Measurements from ENCODE around the gene HMX1. TPM values are rescaled to one million over a fixed set of nuclear protein-coding genes. Genes with fewer than 3 reads are reported as not detected.

Gene HMX1
- total RNA-seq, 2 donors from 2014 or later, result not detected

- intact Hi-C loops (cut with DNase I), result no loop called here
- H3K36me3 ChIP-seq, result no peaks in the 10 kb centered on the region
- H3K4me1 ChIP-seq, result no peaks in the 10 kb centered on the region
- DNase-seq, result no peak
- H3K27me3 ChIP-seq, result no peaks in the 10 kb centered on the region
- H3K9me3 ChIP-seq, result no peaks in the 10 kb centered on the region
- H3K27ac ChIP-seq, result no peak overlapping the region
- TF ChIP-seq, protein P1, sequence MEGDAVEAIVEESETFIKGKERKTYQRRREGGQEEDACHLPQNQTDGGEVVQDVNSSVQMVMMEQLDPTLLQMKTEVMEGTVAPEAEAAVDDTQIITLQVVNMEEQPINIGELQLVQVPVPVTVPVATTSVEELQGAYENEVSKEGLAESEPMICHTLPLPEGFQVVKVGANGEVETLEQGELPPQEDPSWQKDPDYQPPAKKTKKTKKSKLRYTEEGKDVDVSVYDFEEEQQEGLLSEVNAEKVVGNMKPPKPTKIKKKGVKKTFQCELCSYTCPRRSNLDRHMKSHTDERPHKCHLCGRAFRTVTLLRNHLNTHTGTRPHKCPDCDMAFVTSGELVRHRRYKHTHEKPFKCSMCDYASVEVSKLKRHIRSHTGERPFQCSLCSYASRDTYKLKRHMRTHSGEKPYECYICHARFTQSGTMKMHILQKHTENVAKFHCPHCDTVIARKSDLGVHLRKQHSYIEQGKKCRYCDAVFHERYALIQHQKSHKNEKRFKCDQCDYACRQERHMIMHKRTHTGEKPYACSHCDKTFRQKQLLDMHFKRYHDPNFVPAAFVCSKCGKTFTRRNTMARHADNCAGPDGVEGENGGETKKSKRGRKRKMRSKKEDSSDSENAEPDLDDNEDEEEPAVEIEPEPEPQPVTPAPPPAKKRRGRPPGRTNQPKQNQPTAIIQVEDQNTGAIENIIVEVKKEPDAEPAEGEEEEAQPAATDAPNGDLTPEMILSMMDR (IDR thresholded peaks at IDR 0.05), result no peak
- H3K9ac ChIP-seq (ENCODE audit: low read depth in 2 of 2, low read length in 2 of 2), result no peak overlapping the region
- H3K4me3 ChIP-seq, result no peak overlapping the region
Measured at GRCh38 chr4:8909548-8909947, 37.9 kb upstream of the HMX1 start.

DNA sequence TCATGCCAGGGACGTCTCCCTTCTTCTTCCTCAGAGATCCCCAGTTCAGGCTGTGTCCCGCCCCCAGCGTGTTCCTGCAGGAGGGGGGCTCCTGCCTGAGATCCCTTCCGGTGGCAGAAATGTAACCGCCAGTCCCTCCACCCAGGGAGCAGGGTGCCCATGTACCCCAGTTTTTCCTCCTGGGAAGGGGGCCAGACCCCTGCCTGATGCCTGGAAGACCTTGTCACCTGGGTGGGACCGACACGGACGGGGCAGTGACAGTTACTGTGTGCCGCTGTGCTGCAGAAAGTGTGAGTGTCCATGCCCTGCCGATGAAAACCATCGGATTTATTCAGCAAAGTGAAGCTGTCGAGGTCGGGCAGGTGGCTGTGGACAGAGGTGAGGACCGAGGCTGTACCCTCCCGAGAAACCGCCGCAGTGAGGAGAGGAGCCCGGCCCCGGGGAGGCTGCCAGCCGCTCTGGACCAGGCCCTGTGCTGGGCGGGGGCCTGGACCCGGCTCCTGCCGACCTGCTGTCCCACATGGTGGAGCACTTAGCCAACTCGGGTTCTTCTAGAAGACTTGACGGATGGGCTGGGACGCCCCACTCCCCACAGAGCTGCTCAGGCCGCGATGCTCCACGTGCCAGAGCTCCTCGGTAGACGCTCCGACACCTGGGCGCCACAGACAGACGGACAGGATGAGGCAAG, 36.7 kb upstream of the HMX1 start:
- intact Hi-C loops (cut with DNase I), result no loop called here
- H3K4me1 ChIP-seq, result no peaks in the 10 kb centered on the region
- no peaks in the 10 kb centered on the region for H3K9me3 ChIP-seq
- no peak overlapping the region for H3K4me3 ChIP-seq
- no peaks in the 10 kb centered on the region for H3K36me3 ChIP-seq
- TF ChIP-seq, protein P1 (IDR thresholded peaks at IDR 0.05), result no peak
- no peaks in the 10 kb centered on the region for H3K27me3 ChIP-seq
- no peak for DNase-seq
- no peak overlapping the region for H3K9ac ChIP-seq (ENCODE audit: low read depth in 2 of 2, low read length in 2 of 2)
- no peak overlapping the region for H3K27ac ChIP-seq

DNA sequence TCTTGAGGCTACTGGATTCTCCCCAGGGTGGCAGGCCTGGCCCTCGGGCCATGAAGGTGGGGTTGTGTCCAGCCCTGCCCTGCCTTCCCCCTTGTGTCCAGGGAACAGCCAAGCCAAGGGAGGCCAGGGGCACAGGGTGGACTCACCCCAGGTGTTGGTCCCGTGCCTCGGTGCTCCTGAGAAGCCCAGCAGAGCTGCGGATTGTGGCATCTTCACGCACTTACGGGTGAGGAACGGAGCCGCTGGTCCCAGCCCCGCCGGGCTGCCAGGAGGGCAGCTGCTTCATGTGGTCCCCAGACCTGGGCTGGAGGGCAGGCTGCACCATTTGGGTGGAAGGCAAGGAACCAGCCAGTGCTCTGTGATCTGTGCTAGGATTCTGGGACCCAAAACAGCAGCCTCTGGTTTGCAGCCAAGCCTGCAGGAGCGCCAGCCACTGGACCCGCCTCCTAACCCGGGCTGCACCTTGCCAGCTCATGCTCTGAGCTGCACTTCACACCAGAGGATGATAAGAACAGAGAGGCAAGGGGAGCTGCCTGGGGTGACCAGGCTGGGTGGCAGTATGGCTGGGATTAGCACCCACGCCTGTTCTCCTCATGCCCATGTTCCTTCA, 36.1 kb upstream of the HMX1 start:
- no peak for DNase-seq
- Histone ChIP-seq H3K4me1 (no peaks in the 10 kb centered on the region), H3K27ac (no peak overlapping the region), H3K4me3 (no peak overlapping the region), H3K27me3 (no peaks in the 10 kb centered on the region), H3K9me3 (no peaks in the 10 kb centered on the region), H3K9ac (ENCODE audit: low read depth in 2 of 2, low read length in 2 of 2) (no peak overlapping the region), H3K36me3 (no peaks in the 10 kb centered on the region)
- TF ChIP-seq, protein P1 (IDR thresholded peaks at IDR 0.05), result no peak
- intact Hi-C loops (cut with DNase I), result no loop called here

- TF ChIP-seq, protein P1 (IDR thresholded peaks at IDR 0.05), result no peak
- DNase-seq, result no peak
Measured at GRCh38 chr4:8906991-8907595, 35.5 kb upstream of the HMX1 start.

GRCh38 chr4:8906668-8906970, 35.0 kb upstream of the HMX1 start:
- TF ChIP-seq, protein P1 (IDR thresholded peaks at IDR 0.05), result no peak
- Histone ChIP-seq H3K9ac (ENCODE audit: low read depth in 2 of 2, low read length in 2 of 2) (no peak overlapping the region), H3K27me3 (no peaks in the 10 kb centered on the region), H3K4me1 (no peaks in the 10 kb centered on the region), H3K36me3 (no peaks in the 10 kb centered on the region), H3K9me3 (no peaks in the 10 kb centered on the region), H3K4me3 (no peak overlapping the region), H3K27ac (no peak overlapping the region)
- intact Hi-C loops (cut with DNase I), result no loop called here
- no peak for DNase-seq

More at GRCh38 chr4:8906991-8907595, 35.5 kb upstream of the HMX1 start:
- no peaks in the 10 kb centered on the region for H3K36me3 ChIP-seq
- no peak overlapping the region for H3K27ac ChIP-seq
- intact Hi-C loops (cut with DNase I), result no loop called here
- H3K4me3 ChIP-seq, result no peak overlapping the region
- no peaks in the 10 kb centered on the region for H3K27me3 ChIP-seq
- H3K4me1 ChIP-seq, result no peaks in the 10 kb centered on the region
- no peaks in the 10 kb centered on the region for H3K9me3 ChIP-seq
- H3K9ac ChIP-seq (ENCODE audit: low read depth in 2 of 2, low read length in 2 of 2), result no peak overlapping the region

Measured in colonic mucosa (tissue), 4 donors.